HG02623 (cell line): ENCODE data around the gene TUBGCP5.

Experiments
- ATAC-seq: cut with Tn5 transposase; IDR thresholded peaks from one replicate; pipeline ENCODE4 v1.9.1; 2021; ENCODE audit warnings: moderate library complexity; ENCODE audit not compliant: unreplicated experiment

Gene TUBGCP5

GRCh38 chr15:22979238-22980188 lies 59.9 kb downstream of the TUBGCP5 start:
- ATAC-seq, result peak; percentile 51

- ATAC-seq, result peak; percentile 26
Measured at GRCh38 chr15:22978691-22979237, 60.6 kb downstream of the TUBGCP5 start.

GRCh38 chr15:22974745-22975144 lies 64.6 kb downstream of the TUBGCP5 start:
- no peak for ATAC-seq

GRCh38 chr15:22973987-22974386 lies 65.4 kb downstream of the TUBGCP5 start:
- no peak for ATAC-seq

GRCh38 chr15:22973286-22973685 lies 66.1 kb downstream of the TUBGCP5 start:
- peak; percentile 74 for ATAC-seq

- no peak for ATAC-seq
Measured at GRCh38 chr15:22969489-22969888, 69.9 kb downstream of the TUBGCP5 start.

GRCh38 chr15:22968366-22968765 lies 71.0 kb downstream of the TUBGCP5 start:
- ATAC-seq, result no peak

- no peak for ATAC-seq
Measured at GRCh38 chr15:22967084-22967770, 72.1 kb downstream of the TUBGCP5 start.

- no peak for ATAC-seq
Measured at GRCh38 chr15:22966321-22967083, 72.9 kb downstream of the TUBGCP5 start.

GRCh38 chr15:22963641-22964040 lies 75.7 kb downstream of the TUBGCP5 start:
- no peak for ATAC-seq

- no peak for ATAC-seq
Measured at GRCh38 chr15:22962611-22963010, 76.8 kb downstream of the TUBGCP5 start.

- no peak for ATAC-seq
Measured at GRCh38 chr15:22961762-22962161, 77.6 kb downstream of the TUBGCP5 start.

- ATAC-seq, result no peak
Measured at GRCh38 chr15:22960556-22960955, 78.8 kb downstream of the TUBGCP5 start.

GRCh38 chr15:22960126-22960525 lies 79.2 kb downstream of the TUBGCP5 start:
- ATAC-seq, result no peak

GRCh38 chr15:22959321-22960101 lies 79.9 kb downstream of the TUBGCP5 start:
- no peak for ATAC-seq

- ATAC-seq, result peak; percentile 60
Measured at GRCh38 chr15:22958487-22959280, 80.7 kb downstream of the TUBGCP5 start.

GRCh38 chr15:22956978-22957260 lies 82.5 kb downstream of the TUBGCP5 start:
- no peak for ATAC-seq

GRCh38 chr15:22956257-22956977 lies 83.0 kb downstream of the TUBGCP5 start:
- no peak for ATAC-seq

- no peak for ATAC-seq
Measured at GRCh38 chr15:22955544-22956119, 83.7 kb downstream of the TUBGCP5 start.
